Epithelial cell of proximal tubule (primary cell): ENCODE data around the gene MUSTN1. TPM values are rescaled to one million over a fixed set of nuclear protein-coding genes. Genes with fewer than 3 reads are reported as not detected.

ENCODE experiments used
- DNase-seq: peaks from one replicate; pipeline ENCODE4 v3.0.0-alpha.2; 2011; ENCODE audit warnings: low read depth
- H3K4me3 ChIP-seq: 2 replicates; pipeline ENCODE4 v1.5.1; 2011; ENCODE audit warnings: low read depth, mild to moderate bottlenecking, low read length
- total RNA-seq: library from RNA; depleted of rRNA; stranded (reverse); fragments of >200 nt; gene quantifications from 2 replicates; pipeline ENCODE4 v1.2.3, GENCODE V29; 2015
- TF ChIP-seq, protein P1 (sequence below): conservative IDR thresholded peaks from 2 replicates; pipeline ENCODE4 v1.5.1; 2012; ENCODE audit warnings: low read depth, mild to moderate bottlenecking, low read length

MUSTN1 gene
- total RNA-seq, 1 donor from 2014 or later, result not detected

DNA sequence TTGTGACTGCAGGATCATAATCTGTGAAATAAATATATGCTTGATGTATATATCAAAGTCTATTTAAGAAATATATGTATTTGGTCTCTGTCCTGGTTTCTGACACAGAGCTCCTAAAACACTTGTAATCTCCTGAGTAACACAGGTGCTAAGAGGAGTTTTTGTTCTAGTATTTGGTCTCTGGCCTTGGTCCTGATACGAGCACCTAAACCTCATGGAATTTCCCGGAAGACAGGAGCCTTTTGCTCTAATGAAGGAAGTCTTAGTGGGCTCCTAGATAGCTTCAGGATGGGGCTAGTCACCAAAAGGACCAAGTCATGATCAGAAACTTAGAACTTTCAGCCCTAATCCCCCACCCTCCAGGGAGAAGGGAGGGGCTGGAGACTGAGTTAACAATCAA lies 19.2 kb upstream of the MUSTN1 start:
- no peak for DNase-seq
- H3K4me3 ChIP-seq, result no peak overlapping the region
- TF ChIP-seq, protein P1, sequence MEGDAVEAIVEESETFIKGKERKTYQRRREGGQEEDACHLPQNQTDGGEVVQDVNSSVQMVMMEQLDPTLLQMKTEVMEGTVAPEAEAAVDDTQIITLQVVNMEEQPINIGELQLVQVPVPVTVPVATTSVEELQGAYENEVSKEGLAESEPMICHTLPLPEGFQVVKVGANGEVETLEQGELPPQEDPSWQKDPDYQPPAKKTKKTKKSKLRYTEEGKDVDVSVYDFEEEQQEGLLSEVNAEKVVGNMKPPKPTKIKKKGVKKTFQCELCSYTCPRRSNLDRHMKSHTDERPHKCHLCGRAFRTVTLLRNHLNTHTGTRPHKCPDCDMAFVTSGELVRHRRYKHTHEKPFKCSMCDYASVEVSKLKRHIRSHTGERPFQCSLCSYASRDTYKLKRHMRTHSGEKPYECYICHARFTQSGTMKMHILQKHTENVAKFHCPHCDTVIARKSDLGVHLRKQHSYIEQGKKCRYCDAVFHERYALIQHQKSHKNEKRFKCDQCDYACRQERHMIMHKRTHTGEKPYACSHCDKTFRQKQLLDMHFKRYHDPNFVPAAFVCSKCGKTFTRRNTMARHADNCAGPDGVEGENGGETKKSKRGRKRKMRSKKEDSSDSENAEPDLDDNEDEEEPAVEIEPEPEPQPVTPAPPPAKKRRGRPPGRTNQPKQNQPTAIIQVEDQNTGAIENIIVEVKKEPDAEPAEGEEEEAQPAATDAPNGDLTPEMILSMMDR, result no peak

DNA sequence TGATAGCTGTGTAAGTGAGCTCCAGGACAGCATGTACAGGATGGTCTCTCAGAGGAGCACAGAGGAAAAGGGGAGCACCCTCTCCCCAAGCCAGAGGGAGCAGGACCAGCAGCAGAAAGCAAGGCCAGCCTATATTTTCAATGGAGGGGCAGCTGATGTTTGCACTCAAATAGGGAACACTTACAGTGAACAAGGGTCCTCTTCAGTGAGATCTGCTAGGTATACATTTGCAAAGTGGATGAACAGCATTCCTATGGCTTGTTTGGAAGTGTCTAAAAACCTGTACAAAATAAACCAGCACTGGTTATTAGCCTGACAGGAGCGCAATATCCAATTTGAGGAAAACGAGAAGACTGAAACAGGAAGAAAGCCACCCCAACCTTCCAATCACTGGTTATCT lies 17.6 kb upstream of the MUSTN1 start:
- no peak for DNase-seq
- H3K4me3 ChIP-seq, result no peak overlapping the region
- TF ChIP-seq, protein P1, result no peak

DNA sequence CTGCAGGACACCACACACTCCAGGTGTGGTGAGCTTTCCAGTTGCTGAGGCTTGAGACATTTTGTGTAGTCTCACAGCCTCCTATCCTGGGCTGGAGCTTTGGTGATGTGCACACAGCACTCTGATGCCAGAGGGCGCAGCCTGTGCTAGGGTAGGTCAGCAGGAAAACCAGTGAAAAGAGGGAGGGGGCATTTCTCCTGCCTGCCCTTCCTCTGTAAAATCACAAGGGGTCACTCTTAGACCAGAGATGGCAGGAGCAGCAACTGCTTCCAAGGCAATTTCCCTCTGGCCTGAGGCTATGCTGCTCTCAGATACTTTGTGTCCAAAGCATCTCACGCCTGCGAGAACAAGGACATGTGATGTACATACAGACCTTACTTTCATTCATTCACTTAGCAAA lies 16.5 kb upstream of the MUSTN1 start:
- peak; percentile 7 for DNase-seq
- TF ChIP-seq, protein P1, result peak; percentile 77
- H3K4me3 ChIP-seq, result no peak overlapping the region

DNA sequence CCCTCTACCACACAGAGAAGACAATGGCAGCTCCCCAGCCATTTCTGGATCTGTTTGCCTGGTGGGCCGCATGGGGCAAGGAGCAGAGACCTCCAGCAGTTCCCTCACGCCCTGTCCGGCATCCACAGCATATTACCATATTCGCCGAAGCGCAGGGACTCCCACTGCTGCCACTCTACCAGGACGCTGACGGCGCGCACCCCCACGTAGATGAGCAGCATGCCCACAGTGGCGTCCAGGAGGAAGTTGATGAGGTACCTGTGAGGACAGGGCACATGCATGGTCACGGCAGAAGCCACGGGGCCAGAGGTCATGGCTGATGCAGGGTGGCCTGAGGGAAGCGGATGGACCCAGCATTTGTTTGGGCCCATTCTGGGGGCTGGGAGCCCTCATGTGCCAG lies 14.8 kb upstream of the MUSTN1 start:
- H3K4me3 ChIP-seq, result no peak overlapping the region
- TF ChIP-seq, protein P1, result no peak
- no peak for DNase-seq

DNA sequence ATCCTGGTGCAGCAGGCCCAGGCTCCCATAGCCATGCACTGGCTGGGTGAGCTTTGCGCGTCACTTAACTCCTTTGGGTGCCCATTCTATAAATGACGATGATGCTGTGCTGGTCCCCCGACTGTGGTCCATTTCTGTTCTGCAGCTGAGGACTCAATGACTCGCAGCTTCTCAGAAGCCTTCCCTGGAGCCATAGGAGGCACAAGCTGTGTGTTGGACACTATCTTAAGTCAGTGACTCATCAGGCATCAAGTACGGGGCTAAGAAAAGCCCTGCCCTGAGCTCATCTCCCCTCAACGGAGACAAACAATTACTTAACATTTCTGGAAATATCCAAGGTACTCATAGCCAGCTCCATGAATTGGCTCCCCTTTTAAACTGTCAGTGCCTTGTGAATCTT lies 13.8 kb upstream of the MUSTN1 start:
- DNase-seq, result no peak
- TF ChIP-seq, protein P1, result no peak
- H3K4me3 ChIP-seq, result no peak overlapping the region

DNA sequence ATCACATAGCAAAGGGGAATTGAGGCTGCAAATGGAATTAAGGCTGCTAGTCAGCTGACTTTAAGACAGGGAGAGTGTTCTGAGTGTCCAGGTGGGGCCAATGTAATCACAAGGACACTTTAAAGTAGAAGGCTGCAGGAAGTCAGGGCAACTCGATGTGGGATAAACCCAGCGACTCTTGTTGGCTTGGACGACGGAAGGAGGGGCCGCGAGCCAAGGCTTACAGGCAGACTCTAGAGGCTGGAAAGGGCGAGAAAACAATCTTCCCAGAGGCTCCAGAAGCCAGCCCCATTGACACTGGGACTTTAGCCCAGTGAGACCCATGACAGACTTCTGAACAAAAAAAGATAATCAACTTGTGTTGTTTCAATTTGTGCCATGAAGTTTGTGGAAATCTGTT lies 12.9 kb upstream of the MUSTN1 start:
- H3K4me3 ChIP-seq, result no peak overlapping the region
- TF ChIP-seq, protein P1, result no peak
- DNase-seq, result no peak

DNA sequence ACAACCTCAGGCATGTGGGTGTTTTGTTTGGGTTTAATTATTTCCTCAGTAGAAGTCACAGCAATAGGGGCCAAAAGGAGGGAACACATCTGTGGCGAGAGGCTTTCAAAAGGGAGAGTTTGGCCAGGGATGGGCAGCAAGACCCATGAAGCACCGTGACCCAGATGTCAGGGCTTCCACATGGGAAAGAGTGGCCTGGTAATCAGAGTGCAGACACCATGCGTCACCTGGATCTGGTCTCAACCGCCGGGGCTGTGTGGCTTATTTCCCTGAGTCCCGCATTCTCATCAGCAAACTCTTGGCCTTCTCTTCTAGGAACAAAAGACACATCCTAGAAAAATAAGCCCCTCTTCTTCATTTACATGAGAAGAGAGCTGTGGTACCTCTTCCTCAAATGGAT lies 12.4 kb upstream of the MUSTN1 start:
- H3K4me3 ChIP-seq, result no peak overlapping the region
- TF ChIP-seq, protein P1, result no peak
- no peak for DNase-seq
